ENCODE measurements around the gene CAB39L. TPM values are rescaled to one million over a fixed set of nuclear protein-coding genes. Genes with fewer than 3 reads are reported as not detected.

Gene CAB39L
- total and polyA plus RNA-seq, 2 of the 13 experiments (the other 11 are each of a cell fraction or from before 2014, with no cell fraction given): 3.1 to 6.1 TPM

DNA sequence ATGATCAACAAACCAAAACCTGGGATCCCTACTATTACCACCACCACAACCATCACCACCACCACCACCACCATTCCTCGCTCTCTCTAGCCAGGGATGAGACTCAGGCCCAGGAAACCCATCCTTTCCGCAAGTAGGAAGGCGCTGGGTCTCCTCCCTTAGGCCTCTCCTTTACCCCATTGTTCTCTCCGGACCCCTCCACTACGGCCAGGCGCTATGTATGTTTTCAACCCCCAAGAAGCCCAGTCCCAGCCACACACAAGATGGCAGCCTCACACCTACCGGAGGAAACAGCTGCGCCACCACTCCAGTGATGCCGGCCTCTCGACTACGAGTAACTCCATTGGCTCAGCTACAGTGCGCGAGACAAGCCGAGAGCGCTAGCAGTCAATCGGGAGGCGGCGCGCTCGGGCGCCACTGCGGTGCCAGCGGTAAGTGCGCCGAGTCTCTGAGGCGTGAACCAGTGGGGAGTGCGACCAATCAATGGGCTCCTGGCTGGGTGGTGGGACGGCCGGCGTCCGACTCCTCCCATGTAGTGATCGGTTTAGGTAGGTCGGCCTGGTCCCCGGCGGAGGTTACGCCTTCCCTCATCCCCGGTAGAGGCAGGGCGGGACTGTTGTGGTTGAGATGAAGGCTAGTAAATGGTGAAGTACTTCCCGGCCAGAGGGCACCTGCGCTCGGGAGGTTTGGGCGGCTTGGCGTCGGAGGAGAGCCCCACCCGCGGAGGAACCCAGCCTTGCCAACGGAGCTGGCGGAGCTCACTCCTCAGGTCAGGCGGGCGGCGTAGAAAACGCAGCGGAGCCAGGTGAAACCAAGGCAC is at the start of gene CAB39L, which contains the start of gene SETDB2 (continued):
- TF ChIP-seq HCFC1 (IDR thresholded peaks at IDR 0.05; ENCODE audit: low read depth, low read length): peak; percentile 78
- peak; percentile 63; the same call in 1 of the 2 replicates for TF ChIP-seq ZNF230 (CRISPR knock-in tag; IDR thresholded peaks at IDR 0.05)
- no peak; the same call in 1 of the 2 replicates for TF ChIP-seq MYC (CRISPR knock-in tag; IDR thresholded peaks at IDR 0.05; ENCODE audit: borderline replicate concordance)
- TF ChIP-seq ZNF225 (CRISPR knock-in tag; IDR thresholded peaks at IDR 0.05): peak; percentile 19; the same call in 1 of the 2 replicates
- TF ChIP-seq, protein P1, sequence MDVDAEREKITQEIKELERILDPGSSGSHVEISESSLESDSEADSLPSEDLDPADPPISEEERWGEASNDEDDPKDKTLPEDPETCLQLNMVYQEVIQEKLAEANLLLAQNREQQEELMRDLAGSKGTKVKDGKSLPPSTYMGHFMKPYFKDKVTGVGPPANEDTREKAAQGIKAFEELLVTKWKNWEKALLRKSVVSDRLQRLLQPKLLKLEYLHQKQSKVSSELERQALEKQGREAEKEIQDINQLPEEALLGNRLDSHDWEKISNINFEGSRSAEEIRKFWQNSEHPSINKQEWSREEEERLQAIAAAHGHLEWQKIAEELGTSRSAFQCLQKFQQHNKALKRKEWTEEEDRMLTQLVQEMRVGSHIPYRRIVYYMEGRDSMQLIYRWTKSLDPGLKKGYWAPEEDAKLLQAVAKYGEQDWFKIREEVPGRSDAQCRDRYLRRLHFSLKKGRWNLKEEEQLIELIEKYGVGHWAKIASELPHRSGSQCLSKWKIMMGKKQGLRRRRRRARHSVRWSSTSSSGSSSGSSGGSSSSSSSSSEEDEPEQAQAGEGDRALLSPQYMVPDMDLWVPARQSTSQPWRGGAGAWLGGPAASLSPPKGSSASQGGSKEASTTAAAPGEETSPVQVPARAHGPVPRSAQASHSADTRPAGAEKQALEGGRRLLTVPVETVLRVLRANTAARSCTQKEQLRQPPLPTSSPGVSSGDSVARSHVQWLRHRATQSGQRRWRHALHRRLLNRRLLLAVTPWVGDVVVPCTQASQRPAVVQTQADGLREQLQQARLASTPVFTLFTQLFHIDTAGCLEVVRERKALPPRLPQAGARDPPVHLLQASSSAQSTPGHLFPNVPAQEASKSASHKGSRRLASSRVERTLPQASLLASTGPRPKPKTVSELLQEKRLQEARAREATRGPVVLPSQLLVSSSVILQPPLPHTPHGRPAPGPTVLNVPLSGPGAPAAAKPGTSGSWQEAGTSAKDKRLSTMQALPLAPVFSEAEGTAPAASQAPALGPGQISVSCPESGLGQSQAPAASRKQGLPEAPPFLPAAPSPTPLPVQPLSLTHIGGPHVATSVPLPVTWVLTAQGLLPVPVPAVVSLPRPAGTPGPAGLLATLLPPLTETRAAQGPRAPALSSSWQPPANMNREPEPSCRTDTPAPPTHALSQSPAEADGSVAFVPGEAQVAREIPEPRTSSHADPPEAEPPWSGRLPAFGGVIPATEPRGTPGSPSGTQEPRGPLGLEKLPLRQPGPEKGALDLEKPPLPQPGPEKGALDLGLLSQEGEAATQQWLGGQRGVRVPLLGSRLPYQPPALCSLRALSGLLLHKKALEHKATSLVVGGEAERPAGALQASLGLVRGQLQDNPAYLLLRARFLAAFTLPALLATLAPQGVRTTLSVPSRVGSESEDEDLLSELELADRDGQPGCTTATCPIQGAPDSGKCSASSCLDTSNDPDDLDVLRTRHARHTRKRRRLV (CRISPR knock-in tag; IDR thresholded peaks at IDR 0.05): no peak
- TF ChIP-seq, protein P2, sequence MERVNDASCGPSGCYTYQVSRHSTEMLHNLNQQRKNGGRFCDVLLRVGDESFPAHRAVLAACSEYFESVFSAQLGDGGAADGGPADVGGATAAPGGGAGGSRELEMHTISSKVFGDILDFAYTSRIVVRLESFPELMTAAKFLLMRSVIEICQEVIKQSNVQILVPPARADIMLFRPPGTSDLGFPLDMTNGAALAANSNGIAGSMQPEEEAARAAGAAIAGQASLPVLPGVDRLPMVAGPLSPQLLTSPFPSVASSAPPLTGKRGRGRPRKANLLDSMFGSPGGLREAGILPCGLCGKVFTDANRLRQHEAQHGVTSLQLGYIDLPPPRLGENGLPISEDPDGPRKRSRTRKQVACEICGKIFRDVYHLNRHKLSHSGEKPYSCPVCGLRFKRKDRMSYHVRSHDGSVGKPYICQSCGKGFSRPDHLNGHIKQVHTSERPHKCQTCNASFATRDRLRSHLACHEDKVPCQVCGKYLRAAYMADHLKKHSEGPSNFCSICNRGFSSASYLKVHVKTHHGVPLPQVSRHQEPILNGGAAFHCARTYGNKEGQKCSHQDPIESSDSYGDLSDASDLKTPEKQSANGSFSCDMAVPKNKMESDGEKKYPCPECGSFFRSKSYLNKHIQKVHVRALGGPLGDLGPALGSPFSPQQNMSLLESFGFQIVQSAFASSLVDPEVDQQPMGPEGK (CRISPR knock-in tag; IDR thresholded peaks at IDR 0.05): peak; percentile 84
- peak; percentile 80 for TF ChIP-seq CTCF (CRISPR knock-in tag; IDR thresholded peaks at IDR 0.05)
- TF ChIP-seq KLF6 (CRISPR knock-in tag; IDR thresholded peaks at IDR 0.05): peak; percentile 48; the same call in 1 of the 2 replicates
- peak; percentile 91; the same call in 1 of the 2 replicates for TF ChIP-seq SMAD1 (CRISPR knock-in tag; IDR thresholded peaks at IDR 0.05; ENCODE audit: borderline replicate concordance, low read depth)
- 0 out of 2 replicates have a peak, but pooled peaks have one; percentile 32 for TF ChIP-seq IRF1 (CRISPR knock-in tag; IDR thresholded peaks at IDR 0.05; ENCODE audit: low read depth)
- TF ChIP-seq MAFF (IDR thresholded peaks at IDR 0.05; ENCODE audit: low read depth, low read length): 0 out of 2 replicates have a peak, but pooled peaks have one; percentile 10
- TF ChIP-seq NFIC (IDR thresholded peaks at IDR 0.05; ENCODE audit: low read length): no peak
- no peak for TF ChIP-seq HHEX (CRISPR knock-in tag; IDR thresholded peaks at IDR 0.05)
- no peak for TF ChIP-seq LCORL (IDR thresholded peaks at IDR 0.05)
- peak; percentile 71; the same call in 1 of the 2 replicates for TF ChIP-seq LCORL (CRISPR knock-in tag; IDR thresholded peaks at IDR 0.05)
- no peak for TF ChIP-seq ZNF737 (CRISPR knock-in tag; IDR thresholded peaks at IDR 0.05; ENCODE audit: borderline replicate concordance)
- TF ChIP-seq ZNF570 (CRISPR knock-in tag; IDR thresholded peaks at IDR 0.05; ENCODE audit: borderline replicate concordance): no peak
- no peak for TF ChIP-seq HMG20B (CRISPR knock-in tag; conservative IDR thresholded peaks at IDR 0.05)

Measured in HepG2 (cell line).